ENCODE measurements around the gene GARS1.

DNA sequence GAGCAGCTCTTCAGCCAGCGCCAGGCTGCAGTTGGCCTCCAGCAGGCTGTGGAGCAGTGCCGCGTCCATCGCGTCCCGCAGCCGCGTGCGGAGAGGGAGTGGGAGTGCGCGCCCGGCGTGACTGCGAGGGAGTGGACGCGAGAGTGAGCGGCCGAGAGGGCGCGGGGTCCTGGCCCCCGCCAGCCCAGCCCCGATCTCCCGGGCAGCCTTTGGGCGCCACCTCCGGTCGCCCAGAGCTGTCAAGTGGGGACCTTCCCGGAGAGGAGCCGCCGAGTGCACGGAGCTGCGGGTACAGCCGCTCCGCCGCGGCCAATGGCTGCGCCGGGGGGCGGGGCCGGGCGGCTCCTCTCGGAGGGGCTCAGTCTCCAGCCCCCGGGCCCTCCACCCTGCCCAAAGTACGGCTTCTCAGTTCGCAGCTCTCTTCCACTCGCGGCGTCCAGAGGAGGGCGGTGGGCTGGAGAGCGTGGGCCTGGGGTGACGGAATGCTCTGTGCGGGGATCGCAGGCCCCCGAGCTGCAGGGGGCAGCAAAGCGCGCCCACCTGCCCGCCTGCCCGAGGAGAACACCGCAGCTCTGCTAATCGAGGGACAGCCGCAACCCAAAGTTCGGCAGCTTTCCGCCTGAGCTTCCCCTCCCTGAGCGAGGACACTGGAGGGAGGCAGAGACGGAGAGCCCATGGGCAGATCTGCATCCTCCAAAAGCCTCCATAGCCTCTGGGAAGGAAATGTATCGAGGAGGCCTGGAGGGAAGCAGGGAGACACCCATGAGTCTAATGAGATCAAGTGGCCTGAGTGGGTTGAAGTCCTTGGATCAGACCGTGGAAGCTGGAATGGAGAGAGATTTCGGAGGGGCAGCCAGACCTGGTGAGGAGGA is 87.8 kb downstream of the GARS1 start, which contains the start of gene CRHR2:
- no peak for TF ChIP-seq CTCF (IDR thresholded peaks at IDR 0.05)
- TF ChIP-seq POLR2AphosphoS5 (IDR thresholded peaks at IDR 0.05; ENCODE audit: insufficient read depth in 1 of 2, low read depth in 1 of 2): no peak
- no peak for TF ChIP-seq POLR2A (IDR thresholded peaks at IDR 0.05)
